Heart left ventricle (tissue), 16 donors: ENCODE measurements around the gene ATP13A2. TPM values are rescaled to one million over a fixed set of nuclear protein-coding genes. Genes with fewer than 3 reads are reported as not detected.

Source experiments
- ATAC-seq, 4 donors: fragments of 200-7000 bp; cut with Tn5 transposase; one replicate each; pipeline ENCODE4 v1.9.1; 2020 to 2022; ENCODE audit warnings: moderate library complexity in 4 of 4, mild to moderate bottlenecking in 3 of 4, moderate number of reproducible peaks in 1 of 4
- DNase-seq, 5 donors: peaks; one replicate each; pipeline ENCODE4 v3.0.0-alpha.2; 2020
- H3K27ac ChIP-seq, 12 donors: fragments of 200-600 bp; sonication (generic) in 4 of 12; one replicate each; pipeline versions ENCODE4 v1.5.0 to v1.8.0; 2016 to 2022; ENCODE audit warnings: mild to moderate bottlenecking in 2 of 12
- H3K27me3 ChIP-seq, 9 donors: fragments of 200-600 bp; sonication (generic) in 2 of 9; one replicate each; pipeline versions ENCODE4 v1.5.1 to v1.8.0; 2016 to 2022; ENCODE audit warnings: mild to moderate bottlenecking in 3 of 9
- H3K36me3 ChIP-seq, 9 donors: fragments of 200-600 bp; sonication (generic) in 2 of 9; one replicate each; pipeline versions ENCODE4 v1.5.0 to v1.8.0; 2018 to 2022; ENCODE audit warnings: mild to moderate bottlenecking in 2 of 9
- H3K4me1 ChIP-seq, 12 donors: fragments of 200-600 bp; sonication (generic) in 4 of 12; one replicate each; pipeline versions ENCODE4 v1.5.0 to v1.8.0; 2016 to 2022; ENCODE audit warnings: mild to moderate bottlenecking in 3 of 12
- H3K4me3 ChIP-seq, 12 donors: fragments of 200-600 bp; sonication (generic) in 4 of 12; one replicate each; pipeline versions ENCODE4 v1.5.0 to v1.8.0; 2017 to 2022; ENCODE audit warnings: mild to moderate bottlenecking in 9 of 12, moderate library complexity in 4 of 12
- H3K9me3 ChIP-seq, 12 donors: fragments of 200-600 bp; sonication (generic) in 4 of 12; one replicate each; pipeline versions ENCODE4 v1.5.0 to v1.8.0; 2016 to 2022; ENCODE audit warnings: mild to moderate bottlenecking in 1 of 12
- CTCF ChIP-seq, 12 donors: fragments of 200-600 bp; sonication (generic) in 4 of 12; IDR thresholded peaks; one replicate each; pipeline versions ENCODE4 v1.5.0 to v1.8.0; 2018 to 2022; ENCODE audit warnings: antibody characterized with exemption in 12 of 12, mild to moderate bottlenecking in 5 of 12
- POLR2A ChIP-seq, 2 donors: fragments of 450-650 bp; IDR thresholded peaks; one replicate each; pipeline ENCODE4 v1.6.1; 2017; ENCODE audit warnings: antibody characterized with exemption in 2 of 2, mild to moderate bottlenecking in 2 of 2, moderate library complexity in 2 of 2
- WGBS, 4 donors: extraction: QIAGEN DNeasy Blood & Tissue Kit in 2 of 4; methylation state at CpG; one replicate each; pipeline versions ENCODE4 v1.1.5 to v1.1.7; 2013 to 2018; 5-methylcytosine and 5-hydroxymethylcytosine counted together
- intact Hi-C, 10 donors: fragments of 100-400 bp; cut with DNase I; formaldehyde crosslinking; loops; one replicate each; pipeline versions ENCODE4 v1.11.1 to v1.14.2; 2022
- polyA plus RNA-seq, 2 donors: library from polyadenylated mRNA; stranded (reverse); fragments of 200-250 nt; gene quantifications; one replicate each; pipeline ENCODE4 v1.2.3, GENCODE V29; 2013
- total RNA-seq, 9 donors: library from RNA; depleted of rRNA in 2 of 9; stranded (reverse); fragments of >200 nt in 2 of 9; fragmentation: NEBNext Ultra II Directional in 3 of 9; extraction: Animal tissue kit (Norgen Biotek cat#: 25700) in 3 of 9; gene quantifications; one replicate each; pipeline versions ENCODE4 v1.1.0 to v1.2.4, GENCODE V29; 2016 to 2023
- donor health status: ischemic (EF 13 %, LVEDD 7.1; RV severe dilation, severe dysfunction).
- donor health status: healthy with polysubstance abuse.
- donor health status: DM: no; HTN: yes; CAD: no.
- donor health status: DM: no; HTN: no; CAD: no.
- donor health status: ischemic (EF 25% LVEDD 6.9; RV normal size, moderate dysfunction).
- donor health status: ischemic (EF 25% LVEDD 5.7; RV mildly dilated, moderate dysfunction).
- donor health status: healthy.
- donor health status: DM: yes; HTN: yes; CAD: no.
- donor health status: ischemic (EF 35%, LVEDD 5.7; RV mildly dilated, moderate dysfunction).
- donor health status: nonischemic (EF 11% LVEDD 7.7; RV severe dilation, severe dysfunction).
- donor health status: DM: yes; HTN: yes; CAD: no.
- donor health status: PGD.
- donor health status: ischemic (EF 29% LVEDD 5.4; RV normal size, mild dysfunction).
- donor health status: nonischemic (EF 23%, LVEDD 6.1; RV moderate dilation, normal function).

ATP13A2 gene
- total and polyA plus RNA-seq, 11 donors, result 7.3 to 37.2 (median 15.6) TPM

- 0 to 3% (median 0%) methylated on average over 17 to 44 of the region's 44 CpGs for WGBS, 4 donors
- Histone ChIP-seq H3K27me3 (no peaks in the 10 kb centered on the region), H3K27ac (peak within 1 kb of the TSS; percentile 68 to 95 (median 84)), H3K36me3 (peaks cover 0 to 34% (median 25%) of the 10 kb centered on the region in 9 donors), H3K9me3 (no peaks in the 10 kb centered on the region), H3K4me3 (peak within 1 kb of the TSS; percentile 28 to 99 (median 77)), H3K4me1 (peaks cover 0 to 32% (median 22%) of the 10 kb centered on the region in 12 donors)
- ATAC-seq (peak; percentile 97 to 99 (median 99)), DNase-seq (peak; percentile 98 to 100 (median 99))
- TF ChIP-seq POLR2A (IDR thresholded peaks at IDR 0.05), result peak; percentile 74 to 90
- no peak for TF ChIP-seq CTCF (IDR thresholded peaks at IDR 0.05)
- intact Hi-C loops, result loop anchor here in 1 of 10 donors (5.0 kb wide), 1 partner anchor 42 kb away; the partner anchor contains the start of gene ATP13A2
Measured at GRCh38 chr1:17053685-17054410, 42.1 kb upstream of the ATP13A2 start, which contains the start of gene SDHB. SDHB (minus strand) TSS chr1:17054032; CDS start chr1:17054019, 13 bp downstream.

GRCh38 chr1:17053086-17053684, 41.5 kb upstream of the ATP13A2 start:
- peaks cover 0 to 35% (median 29%) of the 10 kb centered on the region in 9 donors for H3K36me3 ChIP-seq
- no peaks in the 10 kb centered on the region for H3K9me3 ChIP-seq
- peak overlapping the region; percentile 28 to 99 (median 77) for H3K4me3 ChIP-seq
- DNase-seq, result no peak
- peak overlapping the region; percentile 68 to 95 (median 84) for H3K27ac ChIP-seq
- TF ChIP-seq CTCF (IDR thresholded peaks at IDR 0.05) (no peak), POLR2A (IDR thresholded peaks at IDR 0.05) (no peak)
- ATAC-seq, result peak in 1 of 4 donors; percentile 0
- no peaks in the 10 kb centered on the region for H3K27me3 ChIP-seq
- H3K4me1 ChIP-seq, result peaks cover 0 to 35% (median 22%) of the 10 kb centered on the region in 12 donors
- WGBS, 4 donors, result 3 to 7% (median 5%) methylated on average over 12 of the region's 12 CpGs
- intact Hi-C loops, result loop anchor here in 1 of 10 donors (5.0 kb wide), 1 partner anchor 41 kb away; the partner anchor contains the start of gene ATP13A2

GRCh38 chr1:17052641-17053040, 40.9 kb upstream of the ATP13A2 start:
- H3K4me1 ChIP-seq, result peaks cover 0 to 41% (median 22%) of the 10 kb centered on the region in 12 donors
- ATAC-seq (no peak), DNase-seq (no peak)
- no peak for TF ChIP-seq POLR2A (IDR thresholded peaks at IDR 0.05)
- no peak for TF ChIP-seq CTCF (IDR thresholded peaks at IDR 0.05)
- H3K27ac ChIP-seq, result peak overlapping the region in 9 of 12 donors; percentile 77 to 95 (median 85)
- intact Hi-C loops, result loop anchor here in 1 of 10 donors (5.0 kb wide), 1 partner anchor 40 kb away; the partner anchor contains the start of gene ATP13A2
- H3K9me3 ChIP-seq, result no peaks in the 10 kb centered on the region
- peak overlapping the region in 11 of 12 donors; percentile 28 to 91 (median 77) for H3K4me3 ChIP-seq
- peaks cover 0 to 36% (median 29%) of the 10 kb centered on the region in 9 donors for H3K36me3 ChIP-seq
- H3K27me3 ChIP-seq, result no peaks in the 10 kb centered on the region

GRCh38 chr1:17052038-17052437, 40.3 kb upstream of the ATP13A2 start:
- WGBS, 4 donors, result 72 to 93% (median 86%) methylated on average over 1 of the region's 1 CpG
- H3K4me1 ChIP-seq, result peaks cover 0 to 42% (median 22%) of the 10 kb centered on the region in 12 donors
- peak overlapping the region in 4 of 12 donors; percentile 64 to 81 (median 76) for H3K4me3 ChIP-seq
- intact Hi-C loops, result loop anchor here in 1 of 10 donors (5.0 kb wide), 1 partner anchor 40 kb away; the partner anchor contains the start of gene ATP13A2
- H3K36me3 ChIP-seq, result peaks cover 0 to 37% (median 32%) of the 10 kb centered on the region in 9 donors
- H3K27me3 ChIP-seq, result no peaks in the 10 kb centered on the region
- TF ChIP-seq CTCF (IDR thresholded peaks at IDR 0.05), result no peak
- TF ChIP-seq POLR2A (IDR thresholded peaks at IDR 0.05), result no peak
- no peaks in the 10 kb centered on the region for H3K9me3 ChIP-seq
- H3K27ac ChIP-seq, result no peak overlapping the region
- ATAC-seq, result no peak
- DNase-seq, result no peak
